GM18520 (cell line): ENCODE results near the gene TRPM5.

Experiments used
- ATAC-seq: cut with Tn5 transposase; IDR thresholded peaks from one replicate; pipeline ENCODE4 v1.9.1; 2021; ENCODE audit not compliant: unreplicated experiment

TRPM5 gene

DNA sequence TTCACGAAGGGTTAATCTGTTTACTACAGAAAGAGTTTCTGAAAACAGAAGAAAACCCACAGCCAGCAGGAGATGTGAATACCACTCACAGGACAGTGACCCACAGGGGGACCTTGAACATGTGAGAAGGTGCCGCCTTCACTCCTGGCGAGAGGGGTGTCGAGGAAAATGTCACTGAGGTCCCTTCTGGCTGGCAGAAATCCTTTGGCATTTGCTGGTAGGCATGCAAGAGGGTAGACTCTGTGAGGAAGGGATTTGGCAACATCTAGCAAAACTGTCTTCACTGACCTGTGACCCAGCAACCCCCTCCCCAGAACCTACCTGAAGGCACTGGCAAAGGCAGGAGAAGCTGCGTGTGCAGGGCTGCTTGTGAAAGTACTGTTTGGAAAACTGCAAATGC is 9.1 kb upstream of the TRPM5 start:
- ATAC-seq: no peak

DNA sequence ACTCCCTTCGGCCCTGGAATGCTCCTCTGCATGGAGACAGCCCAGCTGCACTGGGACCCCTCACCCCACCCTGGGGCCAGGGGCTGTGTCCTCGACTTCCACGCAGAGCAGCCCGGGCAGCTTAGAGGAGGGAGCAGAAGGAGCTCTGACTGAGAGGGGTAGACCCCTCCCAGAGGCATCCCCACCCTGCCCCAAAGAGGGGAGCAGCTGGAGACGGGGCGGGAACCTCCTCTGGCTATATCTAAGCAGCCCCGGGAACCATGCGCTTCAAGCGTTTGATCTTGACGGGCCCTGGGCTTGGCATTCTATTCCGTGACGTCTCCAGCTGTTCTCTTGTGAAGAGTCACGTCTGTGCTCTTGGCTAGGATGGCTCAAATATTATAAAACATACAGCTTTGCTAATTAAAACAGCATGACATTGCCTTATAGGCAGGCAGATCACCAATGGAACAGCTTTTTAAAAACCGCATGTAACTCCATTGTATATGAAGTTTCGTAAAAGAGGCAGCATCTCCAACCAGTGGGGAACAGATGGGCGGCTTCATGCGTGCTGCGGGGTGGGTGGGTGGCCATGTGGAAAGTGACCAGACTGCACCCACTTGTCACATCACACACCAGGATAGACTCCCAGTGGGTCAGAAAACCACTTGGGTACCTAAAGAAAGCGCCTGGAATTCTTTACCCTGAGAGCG is 8.2 kb upstream of the TRPM5 start:
- ATAC-seq: no peak

DNA sequence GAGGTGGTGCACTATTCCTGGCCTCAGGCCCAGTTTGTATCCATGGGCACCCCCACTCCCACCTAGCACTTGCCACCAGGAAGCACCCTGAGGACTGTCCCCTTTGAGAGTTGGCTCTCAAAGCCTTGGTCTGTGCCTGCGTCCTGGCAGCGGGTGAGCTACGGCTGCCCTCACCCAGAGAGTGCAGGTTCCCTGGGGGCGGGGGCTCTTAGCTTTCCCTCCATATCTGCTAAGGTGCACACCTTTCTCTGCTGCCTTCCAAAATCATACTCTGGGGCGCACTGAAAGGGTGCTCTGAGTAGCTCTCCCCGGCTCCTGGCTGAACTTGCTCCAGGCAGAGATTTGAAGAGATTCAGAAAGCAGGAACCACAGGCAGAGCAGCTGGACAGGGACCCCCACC is 7.6 kb upstream of the TRPM5 start:
- no peak for ATAC-seq

DNA sequence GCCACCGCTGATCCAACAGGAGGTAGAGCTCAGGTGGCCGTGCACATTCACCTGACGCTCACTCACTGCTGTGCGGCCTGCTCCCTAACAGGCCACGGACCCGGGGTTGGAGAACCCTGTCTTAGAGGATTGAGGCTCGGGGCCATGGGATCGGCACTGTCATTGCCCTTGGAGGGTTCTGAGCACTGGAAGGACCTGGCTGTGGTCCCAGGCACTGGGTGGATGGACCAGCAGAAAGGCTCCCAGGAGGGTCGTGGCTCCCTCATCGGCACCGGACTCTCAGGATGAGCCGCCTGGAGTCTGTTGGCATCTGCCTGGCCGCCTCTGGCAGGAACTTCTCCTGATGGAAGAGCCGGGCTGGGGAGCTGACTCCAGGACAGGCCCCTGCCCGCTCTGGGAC is 7.0 kb upstream of the TRPM5 start:
- no peak for ATAC-seq

DNA sequence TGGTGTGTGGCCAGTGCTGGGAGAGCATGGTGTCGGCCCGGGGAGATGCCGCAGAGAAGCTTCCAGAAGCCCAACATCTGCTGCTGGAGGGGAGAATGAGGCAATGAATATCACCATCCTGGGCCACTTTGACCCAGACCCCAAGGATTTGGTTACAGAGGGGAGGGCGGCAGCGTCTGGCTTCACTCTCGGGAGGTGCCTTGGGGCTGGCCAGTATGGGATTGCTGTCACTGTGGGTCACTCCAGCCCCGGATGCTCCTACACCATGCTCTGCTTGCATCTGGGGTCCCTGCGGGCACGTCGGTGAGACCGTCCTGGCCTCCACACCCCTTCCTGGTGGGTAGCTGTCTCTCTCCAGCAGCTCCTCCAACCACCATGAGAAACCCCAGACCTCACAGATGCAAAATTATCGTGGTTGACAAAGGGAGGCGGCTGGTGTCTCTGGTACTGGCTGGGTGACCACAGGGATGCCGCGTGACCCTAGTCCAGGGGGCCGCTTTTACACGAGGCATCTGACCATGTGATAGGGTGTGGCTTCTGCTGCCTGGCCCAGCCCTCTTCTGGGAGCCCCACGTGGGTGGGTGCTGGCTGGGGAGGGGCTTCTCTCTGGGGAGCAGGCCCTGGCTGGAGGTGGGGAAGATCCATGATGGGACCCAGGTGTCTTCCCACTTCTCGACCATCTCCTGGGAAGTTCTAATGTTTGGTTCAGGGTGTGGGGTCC is 6.2 kb upstream of the TRPM5 start:
- ATAC-seq: no peak

DNA sequence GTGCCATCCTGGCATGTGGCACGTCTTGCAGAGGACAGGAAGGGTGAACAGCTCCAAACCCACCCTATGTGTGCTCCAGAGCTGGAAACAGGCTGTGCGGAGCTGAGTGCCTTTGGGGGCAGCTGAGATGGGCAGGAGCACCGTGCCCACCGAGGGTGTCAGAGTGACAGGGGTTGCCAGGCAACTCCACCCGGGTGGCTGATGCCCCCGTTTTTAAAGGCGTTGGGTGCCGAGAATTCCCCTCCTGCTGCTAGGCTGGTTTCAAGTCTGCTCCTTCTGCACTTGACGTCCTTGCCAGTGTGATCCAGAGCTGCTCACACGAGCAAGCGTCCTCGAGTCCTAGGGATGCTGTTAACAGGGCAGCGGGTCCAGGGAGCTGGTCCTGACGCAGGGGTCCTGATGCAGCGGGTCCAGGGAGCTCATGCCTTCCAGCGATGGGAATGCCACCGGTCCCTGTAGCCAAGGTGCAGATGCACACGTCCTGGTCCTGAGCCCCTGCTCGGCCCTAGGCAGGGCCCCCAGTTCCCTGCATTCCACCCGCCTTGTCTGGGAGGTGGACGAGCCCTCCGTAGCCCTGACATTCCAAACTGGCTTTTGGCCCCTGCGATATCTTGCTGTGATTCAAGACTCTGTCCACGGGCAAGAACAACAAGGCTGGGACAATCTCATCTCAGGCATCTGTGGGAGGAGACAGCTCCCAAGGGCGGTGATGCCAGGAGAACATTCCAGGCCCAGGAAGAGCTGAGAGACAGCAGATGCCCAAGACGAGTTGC is 5.4 kb upstream of the TRPM5 start:
- no peak for ATAC-seq

DNA sequence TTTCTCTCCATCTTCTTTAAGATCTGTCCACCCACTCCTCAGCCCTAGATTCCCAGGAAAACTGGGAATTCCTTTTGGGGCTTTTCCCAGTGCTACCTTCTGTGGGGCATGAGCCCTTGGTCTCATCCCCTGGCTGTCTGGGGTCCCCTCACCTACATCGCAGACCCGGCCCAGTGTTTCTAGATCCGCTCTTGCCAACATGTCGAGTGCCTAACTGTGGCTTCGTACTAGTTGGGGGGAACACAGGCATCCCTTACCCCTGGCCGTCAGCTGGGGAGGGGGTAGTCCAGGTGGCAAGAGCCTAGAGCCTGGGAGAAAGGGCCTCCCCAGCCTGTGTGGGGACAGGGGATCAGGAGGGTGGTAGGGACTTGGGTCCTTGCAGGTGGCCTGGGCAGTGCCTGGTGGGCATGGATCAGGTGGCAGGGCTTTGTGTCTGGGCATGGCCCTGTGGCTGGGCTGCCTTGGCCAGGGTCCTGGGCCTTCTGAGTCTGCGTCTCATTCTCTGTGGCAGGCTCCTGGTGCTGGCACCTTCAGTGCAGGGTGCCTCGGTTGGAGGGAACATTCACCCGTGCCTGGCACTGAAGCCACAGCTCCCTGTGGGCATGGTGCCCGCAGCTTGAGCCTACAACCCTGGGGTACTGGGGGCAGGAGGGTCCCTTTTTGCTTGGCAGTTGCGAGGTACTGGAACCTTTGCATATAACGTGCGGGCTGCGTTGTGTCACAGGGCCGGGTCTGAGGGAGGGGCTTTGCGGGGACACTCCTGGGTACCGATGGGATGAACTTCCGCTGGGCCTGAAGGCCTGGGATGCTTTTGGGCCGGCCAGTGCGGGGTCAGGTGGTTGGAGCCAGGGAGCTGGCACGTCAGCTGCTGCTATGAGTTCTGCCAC is 4.6 kb upstream of the TRPM5 start:
- no peak for ATAC-seq

DNA sequence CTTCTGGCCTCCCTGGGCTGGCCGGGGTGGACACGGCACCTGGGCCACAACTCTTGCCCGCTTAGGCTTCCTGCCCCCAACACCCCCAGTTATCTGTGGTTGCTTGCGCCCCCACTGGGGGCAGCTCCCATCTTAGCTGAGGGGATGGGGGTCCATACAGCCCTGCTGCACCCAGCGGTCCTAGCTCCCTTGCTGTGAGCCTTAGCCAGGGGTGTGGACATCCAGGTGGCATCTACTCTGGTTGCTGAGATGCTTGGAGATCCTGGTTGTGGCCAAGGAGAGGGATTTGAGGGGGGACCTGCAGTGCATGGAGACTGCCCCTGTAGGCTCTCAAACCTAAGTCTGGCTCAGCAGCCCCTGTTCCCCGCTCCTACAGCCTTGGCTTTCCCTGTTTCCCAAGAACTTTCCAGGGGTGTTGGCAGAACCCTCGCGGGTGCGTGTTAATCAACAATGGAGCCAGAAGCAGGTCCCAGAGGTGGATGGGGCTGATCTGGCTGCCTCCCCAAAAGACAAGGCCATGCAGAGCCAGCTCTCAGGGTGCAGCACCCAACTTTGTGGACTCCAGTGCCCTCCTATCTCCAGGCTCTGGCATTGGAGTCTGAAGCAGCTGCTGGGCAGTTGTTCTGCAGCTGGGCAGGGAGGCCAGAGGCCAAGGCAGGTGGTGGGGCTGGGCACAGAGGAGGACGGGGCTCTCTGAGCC is 3.8 kb upstream of the TRPM5 start:
- no peak for ATAC-seq

DNA sequence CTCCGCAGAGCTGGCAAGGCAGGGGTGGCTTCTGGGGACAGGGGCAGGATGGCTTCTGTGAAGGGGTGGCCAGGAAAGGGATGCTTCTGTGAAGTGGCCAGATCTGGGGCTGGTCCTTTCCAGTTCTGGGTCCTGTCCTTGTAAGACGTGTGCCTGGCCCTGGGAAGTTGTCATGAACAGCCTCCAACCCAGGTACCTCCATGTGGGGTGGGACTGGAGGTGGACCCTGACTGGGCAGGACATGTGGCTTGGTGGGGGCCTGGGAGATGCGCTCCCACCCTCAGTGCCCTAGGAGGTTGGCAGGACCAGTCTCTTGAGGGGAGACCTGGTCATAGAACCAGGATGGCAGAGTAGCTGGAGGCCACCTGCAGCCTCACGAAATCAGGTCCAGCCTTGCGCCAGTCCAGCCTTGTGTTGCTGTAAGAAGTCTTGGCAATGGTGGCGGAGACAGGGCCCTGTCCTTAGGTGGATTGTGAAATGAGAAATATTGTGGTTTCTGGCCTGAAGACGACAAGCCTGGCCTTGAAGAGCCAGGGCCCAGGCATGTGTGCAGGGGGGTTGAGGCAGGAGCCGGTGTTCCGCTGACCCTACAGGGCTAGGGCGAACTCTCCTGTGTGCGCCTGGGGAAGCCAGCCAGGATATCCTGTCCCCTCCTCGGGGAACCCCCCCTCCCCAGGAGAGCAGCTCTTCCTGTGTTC is 3.1 kb upstream of the TRPM5 start:
- no peak for ATAC-seq

DNA sequence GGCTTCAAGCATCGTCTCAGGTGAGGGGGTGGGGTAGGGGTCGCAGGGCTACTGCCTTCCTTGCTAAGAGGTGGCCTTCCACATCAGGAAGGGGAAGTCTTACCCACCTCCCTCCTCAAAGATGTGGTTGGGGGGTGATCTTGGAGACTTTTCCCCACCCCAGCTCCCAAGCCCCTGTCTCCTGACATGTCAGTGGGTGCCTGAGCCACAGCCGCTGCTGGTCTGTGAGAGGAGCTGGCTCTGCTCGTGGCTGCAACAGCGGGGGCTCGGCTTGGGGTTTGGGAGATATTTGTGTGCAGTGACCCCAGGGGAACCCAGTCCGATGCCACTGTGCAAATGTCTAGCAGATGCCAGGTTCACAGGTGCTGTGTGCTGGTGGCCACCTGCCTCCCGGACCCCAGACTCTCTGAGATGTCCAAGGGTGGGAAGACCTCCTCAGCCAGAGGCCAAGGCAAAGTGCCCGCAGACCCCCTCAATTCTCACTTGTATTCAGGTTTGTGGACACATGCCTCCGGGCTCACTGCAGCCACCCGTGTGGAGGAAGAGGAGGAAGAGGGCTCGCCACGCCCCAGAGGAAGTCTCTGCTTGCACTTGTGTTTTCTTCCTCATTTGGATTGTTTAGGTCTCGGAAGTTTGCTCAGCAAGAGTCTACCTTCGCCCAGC is 2.4 kb upstream of the TRPM5 start:
- no peak for ATAC-seq

DNA sequence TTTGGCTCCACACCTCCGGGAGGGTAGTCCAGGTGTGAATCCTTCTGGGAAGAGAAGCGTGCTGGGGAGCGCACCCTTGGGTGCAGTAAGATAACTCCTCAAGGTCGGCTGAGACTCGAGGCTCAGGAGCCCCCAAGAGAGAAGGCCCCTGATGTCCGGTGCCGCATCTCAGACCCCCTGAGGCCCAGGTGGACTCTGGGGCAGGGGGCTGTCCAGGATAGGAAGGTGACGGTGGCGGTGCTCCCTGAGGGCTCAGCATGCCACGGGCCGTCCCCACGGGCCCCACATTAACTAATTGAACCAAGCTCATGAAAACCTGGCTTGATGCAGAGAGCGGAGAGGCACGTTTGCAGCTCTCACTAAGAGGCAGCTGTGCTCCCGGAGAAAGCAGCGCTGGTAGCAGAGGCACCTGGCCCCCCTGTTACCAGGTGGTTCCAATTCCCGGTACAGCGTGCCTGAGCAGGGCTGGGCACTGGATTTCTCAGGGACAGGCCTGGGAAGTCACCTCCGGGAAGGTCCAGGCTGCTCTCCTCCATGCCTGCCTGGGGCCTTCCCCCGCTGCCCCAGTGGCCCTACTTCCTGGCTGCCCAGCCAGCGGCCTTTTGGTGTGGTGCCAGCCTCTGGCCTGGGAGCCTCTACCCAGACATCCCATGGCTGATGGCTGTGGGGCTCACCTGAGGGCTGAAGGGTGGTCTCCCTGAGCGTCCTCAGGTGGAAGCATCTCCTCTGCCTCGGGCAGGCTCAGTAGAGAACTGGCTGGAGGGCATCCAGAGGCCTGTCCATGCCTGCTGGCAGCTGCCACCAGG is 1.6 kb upstream of the TRPM5 start:
- ATAC-seq: no peak

DNA sequence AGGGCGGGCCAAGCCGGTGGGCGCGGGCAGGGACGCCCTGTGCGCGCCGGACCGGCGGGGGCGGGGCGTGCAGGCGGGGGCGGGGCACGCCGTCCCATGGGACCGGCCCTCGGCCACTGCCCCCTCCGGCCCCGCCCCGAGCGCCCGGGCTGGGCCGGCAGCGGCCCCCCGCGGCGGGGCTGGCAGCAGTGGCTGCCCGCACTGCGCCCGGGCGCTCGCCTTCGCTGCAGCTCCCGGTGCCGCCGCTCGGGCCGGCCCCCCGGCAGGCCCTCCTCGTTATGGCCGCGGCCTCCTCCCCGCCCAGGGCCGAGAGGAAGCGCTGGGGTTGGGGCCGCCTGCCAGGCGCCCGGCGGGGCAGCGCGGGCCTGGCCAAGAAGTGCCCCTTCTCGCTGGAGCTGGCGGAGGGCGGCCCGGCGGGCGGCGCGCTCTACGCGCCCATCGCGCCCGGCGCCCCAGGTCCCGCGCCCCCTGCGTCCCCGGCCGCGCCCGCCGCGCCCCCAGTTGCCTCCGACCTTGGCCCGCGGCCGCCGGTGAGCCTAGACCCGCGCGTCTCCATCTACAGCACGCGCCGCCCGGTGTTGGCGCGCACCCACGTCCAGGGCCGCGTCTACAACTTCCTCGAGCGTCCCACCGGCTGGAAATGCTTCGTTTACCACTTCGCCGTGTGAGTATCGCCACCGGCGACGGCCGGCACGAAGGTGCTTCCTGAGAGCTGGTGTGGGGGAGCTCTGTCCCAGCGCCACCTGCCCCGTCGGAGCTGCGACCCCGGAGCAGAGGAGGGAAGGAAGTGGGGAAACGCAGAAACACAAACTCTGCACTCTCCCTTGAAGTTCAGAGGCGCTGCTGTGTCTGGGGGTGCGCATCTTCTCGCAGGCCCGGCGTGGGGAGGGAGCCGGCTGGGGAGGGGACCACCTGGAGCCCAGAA is 769 bp upstream of the TRPM5 start, which contains the start of gene KCNQ1:
TSS of gene KCNQ1 (plus strand) at position 188 of the 925 bp plus-strand sequence. CDS start at position 279, 91 bp downstream.
- ATAC-seq: no peak

DNA sequence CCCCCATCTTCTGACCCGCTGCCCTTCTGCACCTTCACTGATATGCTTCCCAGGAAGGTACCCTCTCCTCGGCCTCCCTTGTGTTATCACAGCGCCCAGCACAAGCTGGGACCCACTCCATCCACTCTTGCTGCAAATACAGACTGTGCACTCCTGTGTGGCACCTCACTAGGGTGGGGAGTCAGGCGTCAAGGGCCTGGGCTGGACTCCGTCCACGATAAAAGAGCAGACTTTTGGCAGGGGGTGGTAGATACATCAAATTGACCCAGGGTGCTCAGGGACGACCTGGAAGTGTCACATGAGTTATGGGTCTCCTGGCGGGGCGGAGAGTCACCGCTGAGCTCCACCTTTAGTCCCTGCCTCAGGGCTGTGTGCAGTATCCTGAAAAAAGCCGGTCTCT is 908 bp downstream of the TRPM5 start:
- no peak for ATAC-seq

DNA sequence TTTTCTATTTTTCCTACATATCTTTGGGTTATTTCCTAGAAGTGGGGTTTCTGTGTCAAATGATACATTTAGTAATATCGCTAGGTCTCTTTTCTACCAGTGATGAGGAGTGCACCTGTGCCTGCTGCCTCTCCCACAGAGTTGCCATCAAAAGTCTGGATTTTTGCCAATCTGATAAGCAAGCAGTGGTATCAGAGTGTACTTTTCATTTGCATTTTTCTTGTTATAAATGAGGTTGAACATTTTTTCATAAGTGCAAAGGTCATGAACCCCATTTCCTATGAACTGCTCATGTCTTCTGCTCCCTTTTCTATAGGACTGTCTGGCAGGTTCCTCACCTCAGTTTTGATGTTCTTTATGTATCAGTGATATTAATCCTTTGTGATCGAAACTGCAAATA is 1.7 kb downstream of the TRPM5 start:
- no peak for ATAC-seq

DNA sequence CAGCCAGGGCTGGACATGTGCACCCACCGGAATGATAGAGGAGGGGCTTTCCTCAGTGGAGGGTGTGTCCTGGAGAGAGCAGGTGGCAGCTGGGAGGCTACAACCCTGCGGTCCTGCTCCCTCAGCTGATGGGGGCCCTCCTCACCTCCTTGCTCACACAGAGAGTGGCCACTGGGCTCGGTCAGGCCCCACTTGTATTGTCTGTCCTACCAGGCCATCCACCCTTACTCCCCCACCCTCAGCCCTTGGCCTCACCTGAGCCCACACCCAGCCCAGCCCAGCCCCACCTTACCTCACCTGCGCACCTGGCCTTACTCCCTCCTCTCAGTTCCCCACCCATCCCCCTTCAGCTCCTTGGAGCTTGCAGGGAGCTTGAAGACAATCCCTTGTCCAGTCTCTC is 3.1 kb downstream of the TRPM5 start:
- no peak for ATAC-seq

DNA sequence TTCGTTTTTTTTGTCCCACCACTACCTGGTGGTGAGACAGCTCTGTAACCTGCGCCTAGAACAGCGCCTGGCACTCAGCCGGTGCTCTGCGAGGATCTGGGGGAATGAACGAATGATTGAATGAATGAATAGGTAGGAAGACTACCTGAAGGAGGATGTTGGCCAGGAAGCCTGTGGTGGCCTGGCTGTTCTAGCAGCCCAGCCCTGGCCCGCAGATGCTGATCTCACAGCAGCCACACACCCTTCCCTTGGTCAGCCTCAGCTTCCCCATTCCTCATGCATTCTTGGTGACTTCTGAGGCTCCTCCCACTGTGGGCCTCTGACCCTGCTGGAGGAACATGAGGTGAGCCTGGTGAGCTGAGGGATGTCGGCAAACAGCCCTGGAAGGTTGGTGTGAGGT is 3.7 kb downstream of the TRPM5 start:
- no peak for ATAC-seq

DNA sequence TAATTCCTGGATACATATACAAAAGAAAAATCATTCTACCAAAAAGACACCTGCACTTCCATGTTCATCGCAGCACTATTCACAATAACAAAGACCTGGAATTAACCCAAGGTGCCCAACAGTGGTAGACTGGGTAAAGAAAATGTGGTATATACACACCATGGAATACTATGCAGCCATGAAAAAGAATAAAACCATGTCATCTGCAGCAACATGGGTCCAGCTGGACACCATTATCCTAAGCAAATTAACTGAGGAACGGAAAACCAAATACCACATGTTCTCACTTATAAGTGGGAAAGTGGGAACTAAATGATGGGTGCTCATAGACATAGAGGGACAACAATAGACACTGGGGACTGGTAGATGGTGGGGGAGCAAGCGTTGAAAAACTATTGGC is 4.5 kb downstream of the TRPM5 start:
- ATAC-seq: no peak
